ENCODE measurements around the gene FAT2.

- TF ChIP-seq, protein P1, sequence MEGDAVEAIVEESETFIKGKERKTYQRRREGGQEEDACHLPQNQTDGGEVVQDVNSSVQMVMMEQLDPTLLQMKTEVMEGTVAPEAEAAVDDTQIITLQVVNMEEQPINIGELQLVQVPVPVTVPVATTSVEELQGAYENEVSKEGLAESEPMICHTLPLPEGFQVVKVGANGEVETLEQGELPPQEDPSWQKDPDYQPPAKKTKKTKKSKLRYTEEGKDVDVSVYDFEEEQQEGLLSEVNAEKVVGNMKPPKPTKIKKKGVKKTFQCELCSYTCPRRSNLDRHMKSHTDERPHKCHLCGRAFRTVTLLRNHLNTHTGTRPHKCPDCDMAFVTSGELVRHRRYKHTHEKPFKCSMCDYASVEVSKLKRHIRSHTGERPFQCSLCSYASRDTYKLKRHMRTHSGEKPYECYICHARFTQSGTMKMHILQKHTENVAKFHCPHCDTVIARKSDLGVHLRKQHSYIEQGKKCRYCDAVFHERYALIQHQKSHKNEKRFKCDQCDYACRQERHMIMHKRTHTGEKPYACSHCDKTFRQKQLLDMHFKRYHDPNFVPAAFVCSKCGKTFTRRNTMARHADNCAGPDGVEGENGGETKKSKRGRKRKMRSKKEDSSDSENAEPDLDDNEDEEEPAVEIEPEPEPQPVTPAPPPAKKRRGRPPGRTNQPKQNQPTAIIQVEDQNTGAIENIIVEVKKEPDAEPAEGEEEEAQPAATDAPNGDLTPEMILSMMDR (IDR thresholded peaks at IDR 0.05), result no peak
- TF ChIP-seq POLR2A (IDR thresholded peaks at IDR 0.05), result no peak
Observed at GRCh38 chr5:151541571-151541970, 49.6 kb downstream of the FAT2 start.

All from esophagus squamous epithelium (tissue), 4 donors.